ENCODE data around the gene LATS1. TPM values are rescaled to one million over a fixed set of nuclear protein-coding genes. Genes with fewer than 3 reads are reported as not detected.

The LATS1 gene
- total RNA-seq, 1 donor from 2014 or later, result 46.2 TPM

DNA sequence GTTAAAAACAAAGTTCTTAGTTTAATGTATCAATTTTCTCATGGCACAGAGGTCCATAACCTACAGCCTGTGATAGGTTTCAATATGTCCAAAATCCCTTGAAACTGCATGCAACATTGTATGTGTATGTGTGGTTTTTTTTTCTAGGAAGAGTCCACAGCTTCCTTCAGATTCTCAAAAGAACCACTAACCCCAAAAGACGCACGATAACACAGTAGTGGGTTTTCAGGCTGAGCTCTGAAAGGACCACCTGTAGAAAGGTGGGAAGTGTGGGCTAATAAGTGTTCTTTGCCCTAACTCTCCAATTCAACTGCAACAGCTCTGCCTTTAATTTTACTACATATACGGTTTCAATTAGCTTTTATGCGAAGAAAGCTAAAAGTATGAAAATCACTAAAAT lies 57.9 kb downstream of the LATS1 start:
- no peak for DNase-seq (ENCODE audit: low spot score)

DNA sequence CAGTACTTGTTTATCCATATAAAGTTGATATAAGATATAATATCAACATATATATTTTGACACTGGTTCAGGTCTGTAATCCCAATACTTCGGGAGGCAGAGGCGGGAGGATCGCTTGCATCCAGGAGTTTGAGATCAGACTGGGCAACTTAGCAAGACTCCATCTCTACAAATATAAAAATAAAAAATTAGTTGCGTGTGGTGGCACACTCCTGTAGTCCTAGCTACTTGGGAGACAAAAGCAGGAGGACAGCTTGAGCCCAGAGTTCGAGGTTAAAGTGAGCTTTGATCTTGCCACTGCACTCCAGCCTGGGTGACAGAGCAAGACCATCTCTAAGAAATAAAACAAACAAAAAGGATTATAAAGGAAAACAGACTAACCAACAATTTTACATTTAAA lies 60.5 kb downstream of the LATS1 start:
- no peak for DNase-seq (ENCODE audit: low spot score)

DNA sequence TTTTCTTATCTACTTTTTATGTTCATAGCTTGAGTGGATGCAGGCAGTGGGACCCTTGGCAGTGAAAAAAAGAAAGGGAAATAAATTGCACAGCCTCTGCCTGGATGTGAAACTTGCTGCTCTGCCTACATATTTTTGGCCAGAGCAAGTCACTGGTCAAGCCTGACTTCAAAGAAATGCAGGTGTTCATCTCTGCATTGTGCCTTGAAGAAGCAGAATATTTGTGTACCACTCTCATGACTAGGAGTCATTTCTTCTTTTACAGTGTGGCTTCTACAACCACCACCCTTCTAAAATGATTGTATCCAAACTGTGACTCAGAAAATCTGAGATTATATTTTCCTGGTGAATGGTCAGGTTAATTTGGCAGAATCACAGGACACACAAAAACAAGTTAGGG lies 66.8 kb downstream of the LATS1 start:
- no peak for DNase-seq (ENCODE audit: low spot score)

DNA sequence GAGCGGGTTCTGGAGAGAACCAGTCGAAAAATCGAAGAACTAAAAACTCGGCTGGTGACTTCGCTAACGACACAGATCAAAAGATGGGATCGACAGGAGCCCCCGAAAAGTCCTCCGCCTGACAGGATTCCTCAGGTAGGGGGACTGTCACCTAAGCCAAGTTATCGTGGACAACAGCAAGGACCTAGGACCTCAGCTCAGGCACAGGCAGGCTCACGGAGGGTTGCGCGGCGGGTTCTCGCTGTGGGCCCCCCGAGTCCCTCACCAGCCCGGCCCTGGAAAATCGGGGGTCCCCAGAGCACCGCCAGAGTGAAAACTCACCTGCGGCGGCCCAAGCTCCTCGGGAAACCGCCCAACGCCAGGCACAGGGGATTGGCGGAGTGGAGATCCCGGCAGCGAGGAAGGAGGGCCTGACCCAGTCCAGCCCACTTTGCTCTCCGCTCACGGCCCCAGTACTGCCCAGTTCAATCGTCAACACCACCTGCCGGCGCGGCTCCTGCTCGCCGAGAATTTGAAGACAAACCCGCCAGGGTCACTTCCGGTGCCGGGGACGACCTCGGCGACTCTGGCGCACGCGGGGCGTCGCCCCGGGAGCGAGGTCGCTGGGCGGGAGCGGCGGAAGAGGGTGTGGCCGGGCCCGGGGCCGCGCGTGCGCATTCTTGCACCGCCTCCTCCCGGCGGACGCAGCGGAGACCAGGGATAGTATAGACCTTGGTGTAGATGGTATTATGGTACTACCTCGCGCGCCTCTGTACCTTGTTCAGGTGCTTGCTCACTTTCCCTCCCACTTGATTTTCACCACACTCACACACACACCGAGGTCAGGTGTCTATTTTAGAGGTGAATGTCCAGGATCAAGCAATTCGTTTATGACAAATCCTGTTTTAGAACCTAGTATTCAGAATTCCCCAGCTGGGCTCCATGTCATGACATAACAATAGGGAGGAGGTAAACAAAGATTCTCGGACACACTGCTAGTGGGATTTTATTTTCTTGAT lies 69.5 kb downstream of the LATS1 start, which contains the start of gene KATNA1:
TSS of gene KATNA1 (minus strand) at position 567 of the 998 bp plus-strand sequence. CDS start 10,167 bp downstream, outside the sequence.
- peak; percentile 86 for DNase-seq (ENCODE audit: low spot score)

DNA sequence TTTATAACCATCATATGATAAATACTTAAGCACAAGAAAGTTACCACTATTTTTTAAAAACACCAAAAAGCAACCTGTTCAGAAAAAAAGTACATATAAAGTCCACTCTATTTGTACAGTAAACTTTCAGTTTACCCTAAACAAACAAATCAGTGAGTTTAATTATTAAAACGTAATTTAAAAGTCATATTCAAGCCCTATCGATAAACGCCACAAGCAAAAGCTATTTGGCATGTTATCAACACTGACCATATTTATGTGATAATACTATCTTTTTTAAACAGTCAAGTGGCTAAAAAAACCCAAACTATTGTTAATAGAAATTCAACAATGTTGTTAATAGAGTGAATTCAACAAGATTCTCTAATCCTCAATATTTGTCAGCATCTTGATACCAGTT lies 71.3 kb downstream of the LATS1 start:
- DNase-seq (ENCODE audit: low spot score), result no peak

DNA sequence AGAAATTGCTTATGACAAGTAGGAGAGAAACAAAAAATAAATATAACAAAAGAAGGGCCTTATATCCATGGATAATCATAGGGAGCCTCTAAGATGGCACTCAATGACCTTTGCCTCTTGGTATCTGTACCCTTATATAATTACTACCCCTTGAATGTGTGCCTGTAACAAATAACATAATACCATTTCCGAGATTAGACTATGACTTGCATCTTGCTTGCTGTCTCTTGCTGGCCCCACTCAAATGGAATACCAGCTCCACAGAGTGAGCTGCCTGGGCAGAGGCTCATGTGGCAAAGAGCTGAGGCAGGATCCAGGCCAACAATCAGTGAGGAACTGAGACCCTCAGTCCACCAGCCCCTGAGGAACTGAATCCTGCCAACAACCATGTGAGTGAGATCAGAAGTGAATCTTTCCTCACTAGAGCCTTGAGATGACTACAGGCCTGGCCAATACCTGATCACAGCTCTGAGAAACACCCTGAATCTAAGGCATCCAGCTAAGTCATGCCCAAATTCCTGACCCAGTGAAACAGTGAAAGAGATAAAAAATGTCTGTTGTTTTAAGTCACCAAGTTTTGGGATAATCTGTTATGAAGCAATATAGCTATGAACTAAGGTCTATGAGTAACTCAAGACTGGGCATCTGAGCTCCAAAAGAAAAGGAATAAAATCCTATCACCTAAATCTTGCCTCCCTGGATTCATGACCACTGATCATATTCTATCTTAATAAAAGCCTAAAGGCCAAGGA lies 74.9 kb downstream of the LATS1 start:
- DNase-seq (ENCODE audit: low spot score), result no peak

DNA sequence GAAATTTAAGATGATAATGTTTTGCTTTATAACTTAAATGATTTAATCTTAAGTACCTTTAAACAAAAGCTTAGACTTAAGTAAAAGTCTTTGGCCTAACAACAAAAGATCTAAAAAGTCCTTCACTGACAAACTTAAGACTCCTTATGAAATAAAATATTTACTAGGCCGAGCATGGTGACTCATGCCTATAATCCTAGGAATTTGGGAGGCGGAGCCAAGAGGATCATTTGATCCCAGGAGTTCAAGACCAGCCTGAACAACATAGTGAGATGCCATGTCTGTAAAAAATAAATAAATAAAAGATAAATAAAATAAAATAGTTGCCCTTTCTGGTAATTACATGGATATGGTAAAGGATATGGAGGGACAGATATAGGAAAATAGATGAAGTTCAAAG lies 81.8 kb downstream of the LATS1 start:
- DNase-seq (ENCODE audit: low spot score), result no peak

DNA sequence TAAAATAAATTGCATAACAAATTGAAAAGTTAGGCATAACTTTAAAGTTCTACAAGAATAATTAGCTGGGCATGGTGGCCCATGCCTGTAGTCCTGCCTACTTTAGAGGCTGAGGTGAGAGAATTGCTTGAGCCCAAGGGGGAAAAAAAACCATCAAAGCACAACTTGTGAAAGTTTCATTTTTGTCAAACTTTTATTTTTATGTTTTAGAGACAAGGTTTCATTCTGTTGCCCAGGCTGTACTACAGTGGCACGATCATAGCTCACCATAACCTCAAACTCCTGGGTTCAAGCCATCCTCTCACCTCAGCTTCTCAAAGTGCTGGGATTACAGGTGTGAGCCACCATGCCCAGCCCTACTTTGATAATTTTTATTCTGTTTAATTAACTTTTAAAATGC lies 83.6 kb downstream of the LATS1 start:
- DNase-seq (ENCODE audit: low spot score), result no peak

DNA sequence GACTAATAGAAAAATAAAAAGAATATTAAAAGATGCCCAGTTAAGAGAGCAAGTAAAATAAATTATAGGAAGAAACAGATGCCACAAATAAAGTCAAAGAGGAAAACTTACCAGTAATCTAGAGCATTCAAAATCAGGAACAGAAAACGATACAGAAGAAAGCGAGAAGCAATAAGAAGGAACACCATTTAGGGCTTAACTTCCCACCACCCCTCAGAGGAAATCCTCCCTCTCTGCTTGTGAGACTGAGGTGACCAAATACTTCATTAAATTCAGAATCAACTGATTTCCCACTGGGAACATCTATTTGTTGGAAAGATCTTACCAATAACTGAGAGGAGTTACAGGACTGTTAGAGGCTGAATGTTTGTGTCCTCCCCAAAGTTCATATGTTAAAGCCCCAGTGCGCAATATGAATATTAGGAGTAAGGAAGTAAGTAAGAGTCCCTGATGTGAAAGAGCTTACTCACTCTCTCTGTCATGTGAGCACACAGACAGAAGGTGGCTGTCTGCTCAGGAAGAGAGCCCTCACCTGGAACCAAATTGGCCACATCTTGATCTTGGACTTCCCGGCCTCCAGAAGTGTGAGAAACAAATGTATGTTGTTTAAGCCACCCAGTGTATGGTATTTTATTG lies 88.9 kb downstream of the LATS1 start:
- no peak for DNase-seq (ENCODE audit: low spot score)

DNA sequence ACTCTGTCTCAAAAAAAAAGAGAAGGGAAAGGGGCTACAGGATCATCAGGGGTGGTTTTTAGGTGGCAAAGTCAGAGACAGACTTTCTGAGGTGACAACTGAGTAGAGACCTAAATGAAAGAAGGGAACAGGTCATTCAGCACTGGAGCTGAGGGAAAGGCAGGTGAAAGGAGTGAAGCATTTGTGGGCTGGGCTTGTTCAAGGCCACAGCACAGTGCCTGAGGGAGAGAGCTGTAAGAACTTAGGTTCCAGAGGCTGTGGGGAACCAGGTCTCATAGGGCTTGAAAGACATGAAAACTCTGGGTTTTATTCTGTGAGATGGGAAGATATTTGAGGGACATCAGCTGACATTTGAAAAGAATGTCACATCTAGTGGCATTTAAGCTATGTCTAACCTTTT lies 90.2 kb downstream of the LATS1 start:
- no peak for DNase-seq (ENCODE audit: low spot score)

DNA sequence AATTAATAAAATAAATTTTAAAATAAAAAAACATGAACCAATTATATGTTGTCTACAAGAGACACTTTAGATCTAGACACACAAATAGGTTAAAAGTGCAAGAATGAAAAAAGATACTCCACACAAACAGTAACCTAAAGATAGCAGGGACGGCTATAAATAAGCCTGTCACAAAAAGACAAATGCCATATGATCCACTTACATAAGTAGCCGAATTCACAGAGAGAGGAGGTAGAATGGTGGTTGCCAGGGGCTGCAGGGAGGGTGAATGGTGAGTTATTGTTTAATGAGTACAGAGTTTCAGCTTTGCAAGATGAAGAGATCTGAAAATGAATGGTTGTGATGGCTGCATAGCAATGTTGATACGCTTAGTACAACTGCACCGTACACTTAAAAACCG lies 102.1 kb downstream of the LATS1 start:
- DNase-seq (ENCODE audit: low spot score), result no peak

DNA sequence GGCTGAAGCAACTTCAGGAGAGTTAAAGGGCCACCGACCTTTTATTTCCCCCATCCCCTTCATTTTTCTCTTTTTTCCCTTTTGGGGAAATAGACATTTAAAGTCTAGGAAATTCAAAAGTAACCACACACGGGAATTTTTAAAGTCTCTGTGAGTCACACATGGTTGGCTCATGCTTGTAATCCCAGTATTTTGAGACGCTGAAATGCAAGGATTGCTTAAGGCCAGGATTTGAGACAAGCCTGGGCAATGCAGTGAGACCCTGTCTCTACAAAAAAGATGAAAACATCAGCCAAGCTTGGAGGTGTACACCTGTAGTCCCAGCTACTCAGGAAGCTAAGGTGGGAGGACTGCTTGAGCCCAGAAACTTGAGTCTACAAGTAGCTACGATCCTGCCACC lies 103.6 kb downstream of the LATS1 start:
- DNase-seq (ENCODE audit: low spot score), result no peak

DNA sequence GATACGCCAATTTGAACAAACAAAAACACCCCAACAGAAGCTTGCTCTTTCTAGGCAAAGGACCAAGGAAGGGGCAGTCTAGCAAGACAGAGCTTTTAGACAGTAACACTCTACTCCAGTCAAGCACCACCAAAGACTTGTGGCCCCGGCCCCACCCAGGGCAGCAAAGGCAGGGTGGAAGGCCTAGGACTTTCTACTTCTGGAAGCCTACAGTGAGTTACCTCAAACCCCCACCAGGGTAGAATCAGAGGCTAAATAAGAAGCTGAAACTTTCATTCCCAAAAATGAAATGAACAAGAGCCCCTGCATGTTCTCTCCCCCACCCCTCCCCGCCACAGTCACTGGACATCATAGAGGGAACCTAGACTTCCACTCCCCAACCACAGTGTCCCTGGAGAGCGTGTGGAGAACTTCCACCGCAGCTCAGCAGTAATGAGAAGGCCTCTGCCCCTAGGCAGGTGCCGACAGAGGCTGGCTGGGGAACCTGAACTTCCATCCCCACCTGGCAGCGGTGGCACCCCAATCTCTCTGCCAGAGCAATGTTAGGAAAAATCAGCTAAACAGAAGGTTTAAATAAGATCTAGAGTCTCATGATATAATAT lies 109.4 kb downstream of the LATS1 start:
- no peak for DNase-seq (ENCODE audit: low spot score)

Other genes with a start within 250 kb of the LATS1 start
- gene ZC3H12D, start 233.1 kb downstream of the LATS1 start, total RNA-seq, result 2.4 TPM
- 34.2 TPM for gene PPIL4, start 172.1 kb downstream of the LATS1 start, total RNA-seq
- 44.8 TPM for gene GINM1, start 151.7 kb downstream of the LATS1 start, total RNA-seq
- gene KATNA1, start 69.4 kb downstream of the LATS1 start, total RNA-seq, result 16.4 TPM
- 51.4 TPM for gene NUP43, start 28.4 kb upstream of the LATS1 start, total RNA-seq
- 56.0 TPM for gene PCMT1, start 31.6 kb upstream of the LATS1 start, total RNA-seq
- gene LRP11, start 146.3 kb upstream of the LATS1 start, total RNA-seq, result 73.6 TPM
- gene RAET1E, start 180.0 kb upstream of the LATS1 start, total RNA-seq, result 5.5 TPM
- gene RAET1G, start 205.0 kb upstream of the LATS1 start, total RNA-seq, result 5.2 TPM
- 3.0 TPM for gene ULBP2, start 223.9 kb upstream of the LATS1 start, total RNA-seq
- gene ULBP1, start 245.8 kb upstream of the LATS1 start, total RNA-seq, result 2.5 TPM